GM18517 (cell line): ENCODE measurements around the gene NCOR2.

Experiments
- ATAC-seq: cut with Tn5 transposase; IDR thresholded peaks from one replicate; pipeline ENCODE4 v1.9.1; 2021; ENCODE audit warnings: mild to moderate bottlenecking, moderate library complexity; ENCODE audit not compliant: unreplicated experiment

The NCOR2 gene

DNA sequence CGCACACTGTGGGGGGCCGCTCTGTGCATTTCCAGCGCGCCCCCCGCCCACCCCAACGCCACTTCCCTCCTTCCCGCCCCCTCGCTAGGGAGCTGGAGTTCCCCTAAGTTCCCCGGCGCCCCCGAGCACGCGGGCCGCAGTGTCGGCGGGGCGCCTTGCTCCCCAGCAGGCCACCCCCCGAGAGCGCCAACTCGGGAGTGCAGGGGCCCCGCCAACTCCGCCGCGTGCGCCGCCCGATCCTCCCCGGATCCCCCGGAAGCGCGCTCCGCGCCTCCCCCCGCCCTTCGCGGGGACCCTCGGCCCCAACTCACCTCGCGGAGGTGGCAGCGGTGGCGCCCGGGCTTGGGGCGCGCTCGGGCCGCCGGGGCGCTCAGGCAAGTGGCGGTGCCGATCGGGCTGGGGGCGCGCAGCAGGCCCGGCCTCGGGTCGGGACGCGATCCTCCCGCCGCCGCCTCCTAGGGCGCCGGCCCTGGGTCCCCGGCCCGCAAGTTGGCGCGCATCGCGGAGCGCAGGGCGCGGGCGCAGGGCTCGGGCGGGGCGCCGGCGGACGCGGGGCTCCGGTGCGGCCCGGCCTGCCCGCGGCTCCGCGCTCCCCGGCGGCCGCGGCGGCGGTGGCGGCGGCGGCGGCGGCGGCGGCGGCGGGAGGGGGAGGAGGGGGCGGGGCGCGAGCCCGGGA is at the start of gene NCOR2:
Gene NCOR2 (minus strand): TSS at position 616 of the 676 bp plus-strand sequence. CDS start 72,361 bp downstream, outside the sequence.
- ATAC-seq, result peak; percentile 24

DNA sequence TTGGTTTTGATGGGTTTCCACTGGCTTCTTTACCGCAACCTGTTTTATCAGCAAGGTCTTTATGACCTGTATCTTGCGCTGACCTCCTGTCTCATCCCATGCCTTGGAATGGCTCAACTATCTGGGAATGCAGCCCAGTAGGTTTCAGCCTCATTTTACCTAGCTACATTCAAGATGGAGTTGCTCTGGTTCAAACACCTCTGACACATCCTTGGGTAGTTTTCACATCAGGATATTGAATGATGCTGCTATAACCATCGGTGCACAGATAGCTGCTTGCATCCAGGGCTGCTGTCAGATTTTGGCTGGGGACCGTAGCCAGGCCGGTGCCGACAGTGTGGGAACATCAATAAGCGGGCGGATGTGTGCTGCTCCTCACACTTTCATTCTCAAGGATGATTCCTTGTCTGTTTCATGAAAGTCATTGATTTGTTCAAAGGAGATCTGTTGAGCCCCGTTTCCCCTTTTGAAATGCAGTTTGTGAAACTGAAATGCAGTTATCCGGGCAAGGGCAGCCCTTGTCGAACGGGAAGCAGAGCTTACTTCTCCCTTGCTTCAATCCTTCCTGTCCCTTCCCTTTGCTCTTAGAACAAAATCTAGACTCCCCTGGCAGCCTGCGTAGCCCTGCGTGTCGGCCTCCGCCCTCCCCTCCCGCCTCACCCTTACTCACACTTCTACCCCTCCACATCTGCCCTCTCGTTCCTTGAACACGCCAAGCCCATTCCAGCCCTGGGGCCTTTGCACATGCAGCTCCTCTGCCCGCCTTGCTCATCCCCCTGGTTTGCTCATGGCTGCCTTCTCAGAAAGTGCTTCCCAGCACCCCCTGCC is 49.2 kb upstream of the NCOR2 start:
- no peak for ATAC-seq

DNA sequence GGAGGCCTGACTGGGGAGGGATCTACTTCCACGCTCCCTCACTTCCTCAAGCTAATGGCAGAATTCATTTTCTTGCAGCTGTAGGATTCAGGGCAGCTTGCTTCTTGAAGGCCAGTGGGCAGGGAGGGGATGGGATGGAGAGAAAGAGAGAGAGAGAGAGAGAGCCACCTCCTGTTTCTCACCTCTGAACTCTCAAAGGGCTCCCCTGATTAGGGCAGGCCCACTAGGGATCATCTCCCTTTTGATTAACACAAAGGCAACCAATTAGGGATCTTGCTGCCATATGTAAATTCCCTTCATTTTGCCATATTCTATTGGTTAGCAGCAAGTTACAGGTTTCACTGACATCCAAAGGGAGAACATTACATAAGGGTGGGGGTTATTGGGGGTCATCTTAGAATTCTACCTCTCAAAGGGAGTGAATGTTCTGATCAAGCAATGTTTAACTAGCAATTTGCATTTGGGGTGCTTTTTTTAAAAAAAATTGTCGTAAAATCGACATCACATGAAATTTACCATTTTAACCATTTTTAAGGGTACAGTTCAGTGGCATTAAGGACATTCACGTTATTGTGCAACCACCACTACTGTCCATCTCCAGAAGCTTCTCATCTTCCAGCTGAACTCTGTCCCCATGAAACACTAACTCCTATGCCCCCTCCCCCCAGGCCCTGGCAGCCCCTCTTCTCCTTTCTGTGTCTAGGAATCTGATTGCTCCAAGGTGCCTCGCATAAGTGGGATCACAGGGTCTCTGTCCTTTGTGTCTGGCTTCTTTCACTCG is 47.3 kb upstream of the NCOR2 start:
- no peak for ATAC-seq

DNA sequence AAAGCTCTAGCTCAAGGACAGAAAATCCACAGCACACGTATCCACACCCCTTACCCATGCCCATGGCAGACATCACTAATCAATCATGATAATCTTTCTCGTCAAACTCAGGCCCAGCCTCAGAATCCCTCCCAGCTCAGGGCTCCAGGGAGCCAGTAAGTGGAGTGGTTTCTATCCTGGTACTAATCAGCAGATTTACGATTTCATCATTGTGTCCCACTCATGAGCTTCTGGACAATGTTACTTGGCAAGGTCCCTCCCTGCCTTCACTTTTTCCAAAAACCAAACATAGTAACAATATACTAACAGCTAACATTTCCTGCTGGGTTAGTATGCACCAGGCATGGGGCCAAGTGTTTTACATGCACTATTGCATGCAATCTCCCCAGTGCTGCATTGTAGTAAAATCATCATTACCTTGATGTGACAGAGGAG is 45.8 kb upstream of the NCOR2 start:
- ATAC-seq, result no peak

DNA sequence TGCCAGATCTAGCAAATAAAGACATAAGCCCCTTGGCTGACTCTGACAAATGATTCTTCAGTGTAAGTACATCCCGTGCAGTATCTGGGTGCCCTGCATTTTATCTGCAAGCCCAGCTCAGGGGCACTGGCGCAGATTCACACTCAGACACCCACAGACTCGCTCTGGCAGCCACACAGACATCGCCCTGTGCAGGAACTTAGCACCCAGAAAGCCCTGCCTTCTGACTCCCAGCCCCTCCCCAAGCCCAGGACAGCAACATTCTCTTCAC is 44.9 kb upstream of the NCOR2 start:
- ATAC-seq, result no peak

DNA sequence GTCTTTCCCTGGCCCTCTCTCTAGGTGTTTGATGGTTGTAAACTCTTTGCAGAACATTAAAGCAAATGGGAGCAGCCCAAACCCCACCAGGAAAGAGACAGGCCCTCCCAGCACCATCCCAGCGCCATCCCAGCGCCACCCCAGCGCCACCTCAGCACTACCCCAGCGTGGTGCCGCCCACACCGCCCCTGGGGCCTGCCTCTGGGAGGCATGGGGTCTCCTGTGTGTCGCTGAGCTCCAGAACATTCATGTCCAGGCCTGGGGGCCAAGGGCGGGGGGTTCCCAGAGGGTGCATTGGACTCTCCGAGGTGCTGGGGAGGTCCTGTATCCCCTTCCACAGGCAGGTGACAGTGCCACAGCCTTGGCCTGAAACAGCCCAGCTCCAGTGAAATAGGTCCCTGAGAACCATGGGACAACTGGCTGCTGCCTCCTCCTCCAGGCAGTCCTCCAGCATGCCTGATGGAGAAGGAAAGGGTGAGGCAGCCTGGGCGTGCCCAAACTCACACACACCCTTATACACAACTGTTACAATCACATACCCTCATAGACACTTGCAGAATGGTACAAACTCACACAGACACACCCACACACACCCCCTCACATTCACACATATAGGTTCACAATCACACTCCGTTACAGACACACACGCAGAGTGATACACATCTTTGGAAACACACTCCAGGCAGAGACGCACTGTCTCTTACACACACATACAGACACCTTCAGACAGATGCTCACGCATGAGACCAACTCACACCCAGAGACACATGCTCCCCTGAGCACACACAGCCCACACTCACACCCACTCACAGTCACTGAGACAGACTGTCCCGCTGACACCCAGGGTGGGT is 44.4 kb upstream of the NCOR2 start:
- no peak for ATAC-seq

DNA sequence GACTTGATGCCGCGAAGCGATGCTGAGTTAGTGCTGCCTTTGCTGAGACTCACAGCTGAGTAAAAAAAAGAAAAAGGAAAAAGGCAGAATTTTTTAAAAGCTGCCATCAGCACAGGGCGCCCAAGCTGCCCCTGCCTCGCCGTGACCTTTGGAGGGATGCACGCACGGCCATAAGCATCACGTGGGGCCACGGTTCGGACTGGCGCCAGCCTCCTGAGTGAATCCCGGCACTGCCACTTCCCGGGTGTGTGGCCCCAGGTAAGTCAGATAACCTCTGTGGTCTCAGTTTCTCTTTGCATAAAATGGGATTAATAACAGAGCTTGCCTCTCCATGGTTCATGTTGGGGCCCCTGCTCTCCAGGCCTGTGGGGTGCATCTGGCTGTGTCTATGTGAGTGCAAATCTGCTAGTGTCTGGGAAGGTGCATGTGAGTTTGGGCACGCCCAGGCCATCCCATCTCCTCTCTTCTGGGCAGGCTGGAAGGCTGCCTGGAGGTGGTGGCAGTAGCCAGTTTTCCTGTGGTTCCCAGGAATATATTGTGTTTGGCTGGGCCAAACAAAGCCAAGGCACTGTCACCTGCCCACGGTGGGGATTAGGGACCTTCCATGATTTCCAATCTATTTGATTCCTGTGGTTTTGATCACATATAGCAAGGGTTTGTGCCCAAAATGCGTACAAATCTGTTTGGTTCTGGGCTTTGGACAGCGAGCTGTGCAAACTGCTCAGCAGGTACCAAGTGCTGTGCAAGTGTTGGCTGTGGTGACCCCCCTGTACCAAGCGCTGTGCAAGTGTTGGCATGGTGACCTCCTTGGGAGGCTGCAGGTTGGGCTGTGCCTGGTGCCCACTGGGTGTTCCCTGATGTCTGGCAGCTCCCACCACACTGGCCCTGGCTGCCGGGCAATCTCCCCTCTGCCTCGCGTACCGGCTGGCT is 43.5 kb upstream of the NCOR2 start:
- no peak for ATAC-seq

DNA sequence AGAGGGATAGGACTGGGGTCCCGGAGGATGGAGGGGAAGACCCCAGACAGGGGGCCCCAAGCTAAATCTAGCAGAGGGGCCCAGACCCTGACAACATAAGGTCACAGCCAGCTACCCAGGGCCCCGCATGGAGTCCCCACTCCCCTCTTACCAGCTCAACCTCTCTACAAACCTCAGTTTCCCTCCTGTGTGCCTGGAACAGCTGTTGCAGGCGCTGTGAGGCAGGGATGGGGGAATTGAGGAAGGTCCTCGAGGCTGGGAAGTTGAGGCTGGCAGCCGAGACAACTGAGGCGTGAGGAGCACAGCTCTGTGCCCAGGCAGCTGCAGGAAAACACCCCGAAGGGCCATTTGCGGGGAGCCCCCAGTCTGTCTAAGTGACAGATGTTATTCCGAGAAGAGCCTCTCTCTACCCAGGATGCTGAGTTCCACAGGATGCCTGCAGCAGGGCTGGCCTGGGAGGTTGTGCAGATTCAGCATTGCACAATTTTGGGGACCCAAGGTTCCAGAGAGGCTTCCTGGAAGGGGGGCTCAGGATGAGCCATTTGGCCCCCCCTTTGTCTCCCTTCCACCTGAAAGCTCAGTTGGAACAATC is 42.7 kb upstream of the NCOR2 start:
- ATAC-seq, result no peak

DNA sequence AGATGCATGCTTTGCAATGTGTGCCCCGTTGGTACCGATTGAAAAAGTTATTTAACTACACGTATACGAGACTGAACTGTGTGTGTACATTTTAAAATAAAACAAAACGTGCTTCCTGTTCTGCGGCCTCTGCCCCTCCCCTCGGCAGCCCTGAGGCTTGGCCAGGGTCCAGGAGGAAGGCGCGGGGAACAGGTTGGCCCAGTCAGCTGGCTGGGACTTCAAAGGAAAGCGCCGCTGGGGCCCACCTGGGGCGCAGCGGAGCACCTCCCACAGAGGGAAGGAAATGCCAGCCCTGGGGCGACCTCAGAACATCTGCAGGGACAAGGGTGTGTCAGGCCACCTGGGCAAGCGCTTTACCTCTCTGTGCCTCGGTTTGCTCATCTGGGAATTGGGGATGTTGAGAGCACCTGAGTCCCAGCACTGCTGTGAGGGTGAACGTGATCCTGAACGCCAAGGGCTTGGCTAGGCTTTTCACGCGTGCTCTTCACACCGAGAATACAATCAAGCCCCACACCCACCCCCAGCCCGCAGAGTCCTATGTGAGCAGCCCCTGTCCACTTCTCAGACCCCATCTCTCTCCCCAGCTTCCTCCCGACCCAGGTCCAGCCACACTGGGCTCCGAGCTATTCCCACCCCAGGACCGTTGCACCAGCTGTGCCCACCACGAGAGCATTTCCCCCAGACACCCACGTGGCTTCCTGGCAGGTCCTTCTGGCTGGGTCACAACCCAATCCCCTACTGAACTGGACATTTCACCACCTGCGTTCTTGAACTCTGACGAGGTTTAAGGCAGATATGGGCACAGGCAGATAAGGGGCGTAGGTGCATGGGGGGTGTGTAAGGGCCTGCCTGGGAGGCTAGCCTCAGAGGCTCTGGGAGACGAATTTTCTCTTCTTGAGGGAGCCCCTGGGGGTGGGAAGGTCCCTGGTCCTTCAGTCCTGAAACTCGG is 41.9 kb upstream of the NCOR2 start:
- peak; percentile 70 for ATAC-seq

DNA sequence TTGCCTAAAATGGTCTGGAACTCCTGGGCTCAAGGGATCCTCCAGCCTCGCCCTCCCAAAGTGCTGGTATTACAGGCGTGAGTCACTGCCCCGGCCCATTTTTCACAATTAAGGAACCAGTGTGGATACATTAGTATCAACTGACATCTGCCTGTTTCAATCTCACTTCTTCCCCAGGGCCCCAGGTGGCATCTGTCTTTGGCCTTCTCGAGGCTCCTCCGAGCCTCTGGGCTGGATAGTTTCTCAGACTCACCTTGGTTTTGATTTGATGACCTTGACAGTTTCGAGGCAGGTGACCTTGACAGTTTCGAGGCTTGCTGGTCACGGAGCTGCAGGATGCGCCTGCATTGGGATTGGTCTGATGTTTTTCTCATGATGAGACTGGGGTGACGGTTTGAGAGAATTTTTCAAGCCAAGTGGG is 41.0 kb upstream of the NCOR2 start:
- ATAC-seq, result peak; percentile 19

DNA sequence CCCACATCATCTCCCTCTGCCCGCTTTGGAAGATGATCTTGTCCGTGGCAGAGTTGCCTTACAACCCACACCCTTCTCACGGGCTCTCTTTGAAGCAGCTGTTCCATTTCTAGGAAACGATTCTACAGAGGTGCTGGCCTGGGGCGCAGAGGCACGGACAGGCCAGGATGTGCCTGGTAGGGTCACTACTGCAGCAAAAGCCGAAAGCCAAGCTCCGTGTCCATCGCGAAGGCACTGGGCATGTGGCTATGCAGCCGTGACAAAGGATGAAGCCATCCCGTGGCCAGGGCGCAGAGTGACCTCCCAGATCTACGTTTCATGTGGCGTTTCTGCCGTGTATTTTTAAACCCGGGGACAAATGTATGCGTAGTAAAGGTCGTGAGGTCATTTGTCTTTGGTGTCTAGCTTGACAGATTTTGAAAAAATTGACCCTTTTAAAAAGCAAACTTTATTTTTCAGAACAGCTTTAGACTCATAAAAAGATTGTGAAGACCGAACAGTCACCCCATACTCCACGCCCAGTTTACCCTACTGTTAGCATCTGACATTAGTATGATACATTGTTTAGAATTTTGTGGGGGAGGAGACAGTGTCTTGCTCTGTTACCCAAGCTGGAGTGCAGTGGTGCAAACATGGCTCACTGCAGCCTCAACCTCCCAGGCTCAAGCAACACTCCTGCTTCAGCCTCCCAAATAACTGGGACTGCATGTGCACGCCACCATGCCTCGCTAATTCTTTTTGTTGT is 40.4 kb upstream of the NCOR2 start:
- no peak for ATAC-seq

DNA sequence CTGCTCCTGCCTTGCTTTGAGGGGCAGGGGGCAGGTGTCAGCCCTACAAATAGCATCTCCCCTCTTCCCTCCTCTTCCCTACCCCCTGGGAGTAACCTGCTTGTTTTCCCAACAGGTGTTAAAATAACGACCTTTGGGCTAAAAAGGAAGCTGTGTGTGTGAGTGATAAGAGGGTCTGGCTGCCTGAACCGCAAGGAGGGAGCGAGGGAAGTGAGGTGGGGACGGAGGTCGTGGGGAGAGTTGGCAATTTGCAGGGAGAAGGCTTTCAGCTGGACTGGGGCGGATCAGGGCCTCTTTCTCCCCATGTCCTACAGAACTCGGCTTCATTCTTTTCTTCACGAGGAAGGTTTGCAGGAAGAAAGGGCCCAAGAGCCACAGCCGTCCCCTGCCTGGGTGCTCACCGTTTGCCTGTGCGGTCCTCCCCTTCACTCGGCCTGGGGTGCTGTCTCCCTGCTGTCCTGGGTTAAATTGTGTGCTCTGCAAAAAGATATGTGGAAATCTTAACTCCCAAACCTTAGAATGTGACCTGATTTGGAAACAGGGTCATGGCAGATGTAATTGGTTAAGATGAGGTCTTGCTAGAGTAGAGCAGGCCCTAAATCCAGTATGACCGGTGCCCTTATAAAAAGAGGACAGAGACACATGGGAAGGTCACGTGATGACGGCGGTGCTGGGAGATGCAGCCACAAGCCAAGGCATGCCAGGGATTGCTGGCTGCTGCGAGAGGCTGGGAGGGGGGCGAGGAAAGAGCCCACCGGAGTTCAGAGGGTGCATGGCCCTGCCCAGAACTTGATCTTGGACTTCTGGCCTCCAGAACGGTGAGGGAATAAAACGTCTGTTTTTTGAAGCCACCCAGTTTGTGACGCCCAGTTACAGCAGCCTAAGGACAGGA is 38.7 kb upstream of the NCOR2 start:
- no peak for ATAC-seq

DNA sequence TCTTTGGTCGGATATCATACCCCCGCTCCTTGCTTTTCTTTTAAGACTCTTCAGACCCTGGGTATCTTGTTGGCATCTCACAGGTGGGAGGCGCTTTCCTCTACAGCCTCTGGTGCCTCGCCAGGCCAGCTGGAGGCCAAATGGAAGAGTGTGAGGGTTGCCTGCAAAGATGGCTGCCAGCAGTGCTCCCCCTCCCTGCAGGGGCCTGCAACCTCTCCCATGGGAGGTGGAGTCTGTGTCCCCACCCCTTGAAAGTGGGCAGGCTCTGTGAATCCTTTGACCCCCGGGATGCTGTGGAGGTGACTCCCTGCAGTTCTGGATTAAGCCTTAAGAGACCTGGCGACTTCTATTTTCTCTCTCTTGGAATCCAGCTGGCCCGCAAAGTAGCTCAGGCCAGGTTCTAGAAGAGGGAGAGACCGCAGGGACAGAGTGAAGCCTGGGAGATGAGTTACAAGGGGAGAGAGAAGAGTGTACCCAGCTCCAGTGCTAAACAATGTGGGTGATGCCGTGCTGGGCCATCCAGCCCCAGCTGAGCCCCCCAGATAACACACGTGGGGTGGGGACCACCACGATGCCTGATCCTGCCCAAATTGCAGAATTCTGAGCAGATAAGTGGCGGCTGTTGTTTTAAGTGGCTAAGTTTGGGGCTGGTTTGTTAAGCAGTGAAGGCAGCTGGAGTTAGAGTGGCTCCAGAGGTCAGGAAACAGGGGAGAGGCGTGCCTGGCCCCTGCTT is 37.9 kb upstream of the NCOR2 start:
- no peak for ATAC-seq

DNA sequence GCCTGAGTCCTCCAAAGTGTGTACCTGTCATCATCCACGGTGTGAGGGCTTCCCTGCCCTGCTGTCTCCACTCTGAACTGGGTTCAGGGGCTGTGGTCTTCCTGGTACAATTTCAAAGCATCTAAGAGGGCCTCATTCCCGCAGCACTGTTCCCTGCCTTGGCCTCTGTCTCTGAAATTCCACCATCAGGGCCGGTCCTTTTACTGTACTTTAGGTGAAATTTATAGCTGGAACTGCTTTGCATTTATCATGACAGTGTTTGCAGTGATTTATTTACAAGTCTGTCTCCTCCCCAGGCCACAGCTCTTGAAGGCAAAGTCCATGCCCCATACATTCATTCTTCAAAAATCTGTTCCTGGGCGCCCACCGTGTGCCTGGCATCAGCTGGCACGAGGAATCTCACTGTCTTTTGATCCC is 36.9 kb upstream of the NCOR2 start:
- no peak for ATAC-seq

DNA sequence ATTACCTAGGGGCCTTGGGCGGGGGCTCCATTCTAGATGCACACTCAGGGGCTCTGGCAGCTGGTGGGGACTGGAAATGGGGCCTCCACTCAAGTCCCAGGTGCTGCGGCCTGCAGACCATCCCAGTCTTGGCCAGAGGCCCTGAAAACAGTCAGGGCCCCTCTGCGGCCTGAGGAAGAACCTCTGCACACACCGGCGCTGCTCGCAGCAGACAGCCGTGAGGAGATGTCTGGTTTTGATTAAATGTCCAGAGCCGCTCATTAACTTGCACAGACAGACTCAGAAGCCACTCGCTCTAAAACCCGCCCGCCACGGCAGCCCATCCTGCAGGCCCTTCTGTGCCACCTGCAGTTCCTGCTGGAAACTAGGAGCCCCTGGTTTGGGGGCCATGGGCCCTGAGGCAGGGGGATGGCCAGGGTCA is 36.4 kb upstream of the NCOR2 start:
- no peak for ATAC-seq

DNA sequence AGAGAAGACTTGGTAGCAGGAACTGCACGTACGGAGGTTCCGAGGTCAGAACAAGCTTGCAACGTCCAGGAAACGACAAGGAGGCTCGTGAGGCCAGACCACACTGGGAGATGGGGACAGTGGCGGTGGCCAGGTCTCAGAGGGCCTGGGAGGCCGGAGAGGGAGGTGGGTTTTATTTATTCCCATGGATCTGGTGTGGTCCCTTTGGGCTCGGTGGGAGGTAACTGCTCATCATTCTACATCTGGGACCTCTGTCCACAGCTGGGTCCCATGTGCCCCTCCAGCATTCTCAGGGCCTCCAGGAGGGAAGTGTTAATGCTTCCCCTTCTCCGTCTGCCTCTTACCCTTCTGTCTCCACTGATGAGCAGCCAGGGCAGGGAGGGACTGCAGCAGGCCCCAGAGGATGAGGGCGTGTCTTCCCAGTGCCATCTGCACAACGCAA is 35.7 kb upstream of the NCOR2 start:
- ATAC-seq, result no peak
